IPS-18c (cell line): ENCODE results near the gene TMBIM4.
A peak's percentile ranks its signal among the peaks of the same experiment; 100 is the strongest.
"Not testable (repeated sequence)": the region's sequence is repeated elsewhere in the genome, so short reads cannot be mapped to it uniquely, and the experiment has no call there.

ENCODE experiments used
- H3K4me3 ChIP-seq: 2 replicates; pipeline ENCODE4 v1.7.0; 2013; ENCODE audit warnings: low read depth, mild to moderate bottlenecking, low read length, moderate library complexity; ENCODE audit not compliant: insufficient read depth
- H3K9me3 ChIP-seq: one replicate; pipeline ENCODE4 v1.6.1; 2013; ENCODE audit warnings: mild to moderate bottlenecking, low read length, moderate library complexity; ENCODE audit not compliant: control insufficient read depth, insufficient read depth

The TMBIM4 gene

GRCh38 chr12:66169221-66170170 lies at the start of gene TMBIM4:
Gene TMBIM4, minus strand, starts transcription at chr12:66169996. Its CDS starts 45 bp downstream, at chr12:66169951.
- peak within 1 kb of the TSS; percentile 57 for H3K4me3 ChIP-seq
- peaks cover 1% of the 10 kb centered on the region for H3K9me3 ChIP-seq

GRCh38 chr12:66217342-66217917 lies 47.6 kb upstream of the TMBIM4 start:
- Histone ChIP-seq H3K4me3 (no peak overlapping the region), H3K9me3 (no peaks in the 10 kb centered on the region)

GRCh38 chr12:66213011-66213410 lies 43.2 kb upstream of the TMBIM4 start:
- not testable (repeated sequence) for H3K9me3 ChIP-seq

GRCh38 chr12:66211573-66211972 lies 41.8 kb upstream of the TMBIM4 start:
- H3K4me3 ChIP-seq, H3K9me3 ChIP-seq: not testable (repeated sequence)

More at GRCh38 chr12:66213011-66213410, 43.2 kb upstream of the TMBIM4 start:
- not testable (repeated sequence) for H3K4me3 ChIP-seq

DNA sequence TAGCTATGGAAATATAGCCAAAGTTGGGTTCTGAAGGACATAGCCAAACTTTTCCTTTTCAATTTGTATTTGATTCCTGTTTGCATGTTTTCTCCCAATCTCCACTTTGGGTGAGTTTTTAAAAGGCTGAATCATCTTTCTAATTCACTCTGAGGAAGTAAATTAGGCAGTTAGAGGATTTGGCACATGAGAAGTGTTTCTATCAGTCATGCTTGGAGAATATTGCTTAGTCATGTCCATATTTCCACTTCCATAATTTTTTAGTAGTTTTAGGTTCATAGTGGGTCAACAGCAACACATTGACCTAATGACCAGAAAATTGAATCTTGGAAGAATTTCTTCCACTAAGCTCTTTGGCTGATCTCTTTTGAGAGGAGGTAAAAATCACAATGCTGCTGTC lies 41.0 kb upstream of the TMBIM4 start:
- Histone ChIP-seq H3K9me3 (no peaks in the 10 kb centered on the region), H3K4me3 (no peak overlapping the region)

DNA sequence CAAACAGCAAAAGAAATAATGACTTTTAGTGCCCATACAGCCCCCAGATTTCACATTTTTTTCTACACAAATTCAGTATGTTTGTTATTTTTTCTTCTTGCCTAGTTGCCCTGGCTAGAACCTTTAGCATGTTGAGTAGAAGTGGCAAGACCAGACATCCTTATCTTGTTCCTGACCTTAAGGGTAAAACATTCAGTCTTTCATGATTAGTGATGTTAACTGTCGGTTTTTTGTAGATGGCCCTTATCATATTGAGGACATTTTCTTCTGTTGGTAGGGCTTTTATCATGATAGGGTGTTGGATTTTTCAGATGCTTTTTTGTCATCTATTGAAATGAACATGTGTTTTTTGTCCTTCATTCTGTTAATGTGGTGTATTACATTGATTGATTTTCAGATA lies 36.3 kb upstream of the TMBIM4 start:
- Histone ChIP-seq H3K4me3 (no peak overlapping the region), H3K9me3 (no peaks in the 10 kb centered on the region)

- Histone ChIP-seq H3K9me3 (no peaks in the 10 kb centered on the region), H3K4me3 (no peak overlapping the region)
Measured at GRCh38 chr12:66203820-66204219, 34.0 kb upstream of the TMBIM4 start.

- no peak overlapping the region for H3K4me3 ChIP-seq
- H3K9me3 ChIP-seq, result no peaks in the 10 kb centered on the region
Measured at GRCh38 chr12:66199831-66200509, 30.2 kb upstream of the TMBIM4 start.

- H3K4me3 ChIP-seq, result no peak overlapping the region
- no peaks in the 10 kb centered on the region for H3K9me3 ChIP-seq
Measured at GRCh38 chr12:66199141-66199540, 29.3 kb upstream of the TMBIM4 start.

- H3K9me3 ChIP-seq, result no peaks in the 10 kb centered on the region
- H3K4me3 ChIP-seq, result no peak overlapping the region
Measured at GRCh38 chr12:66197495-66197921, 27.7 kb upstream of the TMBIM4 start.

DNA sequence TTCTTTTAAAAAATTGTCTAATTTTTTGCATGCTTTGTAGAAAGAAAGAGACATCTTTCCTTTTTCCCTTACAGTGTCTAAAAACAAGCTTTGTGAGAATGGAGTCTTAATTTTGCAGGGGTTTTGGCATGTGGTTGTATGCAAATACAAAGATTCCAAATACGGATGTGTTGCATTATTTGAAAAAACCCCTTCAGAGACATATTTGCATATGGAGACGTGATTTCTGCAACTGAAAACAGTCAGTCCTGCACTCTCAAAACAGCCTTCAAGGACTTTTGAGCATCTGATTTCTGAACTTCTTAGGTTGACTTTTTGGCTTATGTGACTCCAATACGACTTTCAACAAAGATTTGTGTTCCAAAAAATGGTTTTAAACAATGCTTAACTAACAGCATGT lies 27.0 kb upstream of the TMBIM4 start:
- no peak overlapping the region for H3K4me3 ChIP-seq

GRCh38 chr12:66195242-66195641 lies 25.4 kb upstream of the TMBIM4 start:
- Histone ChIP-seq H3K9me3 (no peaks in the 10 kb centered on the region), H3K4me3 (no peak overlapping the region)

More for the DNA sequence above, 27.0 kb upstream of the TMBIM4 start:
- H3K9me3 ChIP-seq, result no peaks in the 10 kb centered on the region

GRCh38 chr12:66194122-66194521 lies 24.3 kb upstream of the TMBIM4 start:
- no peaks in the 10 kb centered on the region for H3K9me3 ChIP-seq
- no peak overlapping the region for H3K4me3 ChIP-seq

- Histone ChIP-seq H3K9me3 (peaks cover 2% of the 10 kb centered on the region), H3K4me3 (no peak overlapping the region)
Measured at GRCh38 chr12:66191547-66192126, 21.8 kb upstream of the TMBIM4 start.

DNA sequence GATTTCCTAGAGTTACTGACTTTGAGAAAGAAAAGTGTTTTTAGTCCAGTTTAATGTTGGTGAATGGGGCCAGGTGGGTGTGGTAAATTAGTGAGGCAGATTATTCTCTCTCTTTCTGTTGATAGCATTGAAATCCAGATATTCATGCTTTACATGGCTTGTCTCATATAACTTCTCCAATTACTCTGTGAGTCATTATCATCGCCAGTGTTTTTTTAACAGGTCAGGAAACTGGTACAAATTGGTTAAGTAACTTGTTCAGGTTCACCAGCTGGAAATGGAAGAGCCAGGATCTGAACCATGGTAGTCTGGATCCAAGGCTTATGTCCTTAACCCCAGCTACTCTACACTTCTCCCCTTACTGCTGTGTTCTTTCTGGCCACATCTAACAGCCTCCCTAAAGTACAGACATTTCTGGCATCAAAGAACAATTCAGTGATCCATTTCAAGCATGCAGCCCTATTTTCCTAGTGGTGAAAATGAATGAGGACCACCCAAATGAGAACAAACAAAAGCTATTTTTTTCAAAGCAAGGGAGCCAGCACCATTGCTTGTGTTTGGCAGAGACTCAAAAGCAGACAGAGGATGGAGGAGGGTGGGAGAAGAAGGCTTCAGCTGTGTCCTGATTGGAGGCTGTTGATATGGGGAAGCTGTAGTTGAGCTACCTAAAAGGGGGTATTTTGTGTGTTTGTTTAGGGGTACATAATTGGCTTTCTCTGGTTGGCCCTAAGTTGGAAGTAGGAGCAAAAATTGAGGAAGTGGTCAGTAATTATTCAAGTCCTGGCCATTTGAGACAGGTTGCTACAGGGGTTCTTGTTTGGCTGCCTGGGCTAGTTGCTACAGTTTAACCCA lies 20.9 kb upstream of the TMBIM4 start:
- H3K9me3 ChIP-seq, result peaks cover 2% of the 10 kb centered on the region
- H3K4me3 ChIP-seq, result no peak overlapping the region

DNA sequence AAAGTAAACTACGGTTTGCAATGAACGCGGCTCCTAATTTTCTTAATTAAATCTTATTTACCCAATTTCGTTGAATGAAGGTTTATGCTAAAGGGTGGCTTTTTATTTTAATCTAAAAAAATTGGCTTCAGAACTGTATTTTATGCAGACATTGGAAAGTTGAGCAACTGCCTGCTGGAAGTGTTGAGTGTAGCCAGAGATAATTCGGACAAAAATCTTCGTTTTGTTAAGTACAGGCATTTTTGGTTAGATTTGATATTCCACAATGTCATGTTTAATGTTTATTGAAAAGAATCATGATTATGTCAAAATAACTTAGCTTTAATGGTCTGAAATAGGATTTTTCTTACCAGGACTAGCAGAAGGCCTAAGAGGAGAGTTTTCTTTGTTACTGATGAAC lies 20.1 kb upstream of the TMBIM4 start:
- H3K4me3 ChIP-seq, result no peak overlapping the region
- H3K9me3 ChIP-seq, result peaks cover 2% of the 10 kb centered on the region

DNA sequence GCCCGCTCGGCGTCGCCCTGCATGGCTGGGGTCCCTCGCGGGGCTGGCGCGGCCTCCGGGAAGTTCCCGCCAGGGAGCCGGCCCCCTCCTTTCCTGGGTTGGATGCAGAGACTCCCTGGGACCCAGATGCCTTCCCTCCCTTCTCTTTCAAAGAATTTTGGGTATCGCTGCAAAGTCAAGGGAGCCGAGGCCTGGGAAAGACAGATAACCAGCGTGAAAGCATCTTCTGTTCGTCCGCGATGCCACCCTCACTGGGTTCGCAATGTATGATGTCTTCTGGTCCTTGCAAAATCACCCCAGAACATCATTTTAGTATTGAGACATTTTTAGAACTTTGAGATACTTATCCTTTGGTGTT lies 19.7 kb upstream of the TMBIM4 start:
- Histone ChIP-seq H3K9me3 (peaks cover 2% of the 10 kb centered on the region), H3K4me3 (no peak overlapping the region; the same call in 1 of the 2 replicates)
